ENCODE results near the gene STARD8. TPM values are rescaled to one million over a fixed set of nuclear protein-coding genes. Genes with fewer than 3 reads are reported as not detected.

Gene STARD8
- total RNA-seq, 1 donor from 2014 or later: 9.3 TPM

DNA sequence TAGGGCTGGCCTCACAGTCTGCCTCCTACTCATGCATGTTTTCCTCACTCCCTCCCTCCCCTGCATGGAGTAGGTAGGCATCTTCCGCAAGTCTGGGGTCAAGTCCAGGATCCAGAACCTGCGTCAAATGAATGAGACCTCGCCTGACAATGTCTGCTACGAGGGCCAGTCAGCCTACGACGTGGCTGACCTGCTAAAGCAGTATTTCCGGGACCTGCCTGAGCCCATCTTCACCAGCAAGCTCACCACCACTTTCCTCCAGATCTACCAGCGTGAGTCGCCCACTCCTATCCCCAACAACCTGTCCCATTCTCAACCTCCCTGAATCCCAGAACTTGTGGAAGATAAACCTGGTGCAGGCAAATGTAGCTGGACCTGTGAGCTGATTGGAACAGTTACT is 73.4 kb downstream of the STARD8 start:
- DNase-seq: no peak
- H3K4me1 ChIP-seq: peaks cover 7% of the 10 kb centered on the region
- H3K9me3 ChIP-seq (replicated peaks): no peaks in the 10 kb centered on the region
- H3K27ac ChIP-seq (replicated peaks): no peak overlapping the region
- intact Hi-C loops (cut with micrococcal nuclease): no loop called here
- H3K27me3 ChIP-seq (ENCODE audit: low read depth): no peaks in the 10 kb centered on the region
- TF ChIP-seq, protein P1, sequence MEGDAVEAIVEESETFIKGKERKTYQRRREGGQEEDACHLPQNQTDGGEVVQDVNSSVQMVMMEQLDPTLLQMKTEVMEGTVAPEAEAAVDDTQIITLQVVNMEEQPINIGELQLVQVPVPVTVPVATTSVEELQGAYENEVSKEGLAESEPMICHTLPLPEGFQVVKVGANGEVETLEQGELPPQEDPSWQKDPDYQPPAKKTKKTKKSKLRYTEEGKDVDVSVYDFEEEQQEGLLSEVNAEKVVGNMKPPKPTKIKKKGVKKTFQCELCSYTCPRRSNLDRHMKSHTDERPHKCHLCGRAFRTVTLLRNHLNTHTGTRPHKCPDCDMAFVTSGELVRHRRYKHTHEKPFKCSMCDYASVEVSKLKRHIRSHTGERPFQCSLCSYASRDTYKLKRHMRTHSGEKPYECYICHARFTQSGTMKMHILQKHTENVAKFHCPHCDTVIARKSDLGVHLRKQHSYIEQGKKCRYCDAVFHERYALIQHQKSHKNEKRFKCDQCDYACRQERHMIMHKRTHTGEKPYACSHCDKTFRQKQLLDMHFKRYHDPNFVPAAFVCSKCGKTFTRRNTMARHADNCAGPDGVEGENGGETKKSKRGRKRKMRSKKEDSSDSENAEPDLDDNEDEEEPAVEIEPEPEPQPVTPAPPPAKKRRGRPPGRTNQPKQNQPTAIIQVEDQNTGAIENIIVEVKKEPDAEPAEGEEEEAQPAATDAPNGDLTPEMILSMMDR (IDR thresholded peaks at IDR 0.05; ENCODE audit: borderline replicate concordance): no peak
- no peak overlapping the region for H3K4me3 ChIP-seq
- H3K36me3 ChIP-seq: peaks cover 29% of the 10 kb centered on the region

DNA sequence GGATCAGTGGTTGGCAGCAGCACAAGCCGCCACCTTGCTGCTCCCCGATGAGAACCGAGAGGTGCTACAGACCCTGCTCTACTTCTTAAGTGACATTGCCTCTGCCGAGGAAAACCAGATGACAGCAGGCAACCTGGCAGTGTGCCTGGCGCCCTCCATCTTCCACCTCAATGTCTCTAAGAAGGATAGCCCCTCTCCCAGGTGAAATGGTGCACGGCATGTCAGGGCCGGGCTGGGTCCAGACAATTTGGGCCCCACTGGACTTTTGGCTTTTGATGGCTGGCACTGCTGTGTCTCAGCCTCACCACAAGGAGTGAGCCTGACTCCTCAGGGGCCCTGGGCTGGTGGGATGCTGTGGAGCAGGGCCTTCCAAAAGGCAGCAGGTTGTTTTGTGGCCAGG is 74.1 kb downstream of the STARD8 start:
- Histone ChIP-seq H3K4me1 (peaks cover 7% of the 10 kb centered on the region), H3K27me3 (ENCODE audit: low read depth) (no peaks in the 10 kb centered on the region), H3K27ac (replicated peaks) (no peak overlapping the region), H3K36me3 (peaks cover 29% of the 10 kb centered on the region), H3K9me3 (replicated peaks) (no peaks in the 10 kb centered on the region), H3K4me3 (no peak overlapping the region)
- intact Hi-C loops (cut with micrococcal nuclease): no loop called here
- TF ChIP-seq, protein P1 (IDR thresholded peaks at IDR 0.05; ENCODE audit: borderline replicate concordance): no peak
- no peak for DNase-seq

DNA sequence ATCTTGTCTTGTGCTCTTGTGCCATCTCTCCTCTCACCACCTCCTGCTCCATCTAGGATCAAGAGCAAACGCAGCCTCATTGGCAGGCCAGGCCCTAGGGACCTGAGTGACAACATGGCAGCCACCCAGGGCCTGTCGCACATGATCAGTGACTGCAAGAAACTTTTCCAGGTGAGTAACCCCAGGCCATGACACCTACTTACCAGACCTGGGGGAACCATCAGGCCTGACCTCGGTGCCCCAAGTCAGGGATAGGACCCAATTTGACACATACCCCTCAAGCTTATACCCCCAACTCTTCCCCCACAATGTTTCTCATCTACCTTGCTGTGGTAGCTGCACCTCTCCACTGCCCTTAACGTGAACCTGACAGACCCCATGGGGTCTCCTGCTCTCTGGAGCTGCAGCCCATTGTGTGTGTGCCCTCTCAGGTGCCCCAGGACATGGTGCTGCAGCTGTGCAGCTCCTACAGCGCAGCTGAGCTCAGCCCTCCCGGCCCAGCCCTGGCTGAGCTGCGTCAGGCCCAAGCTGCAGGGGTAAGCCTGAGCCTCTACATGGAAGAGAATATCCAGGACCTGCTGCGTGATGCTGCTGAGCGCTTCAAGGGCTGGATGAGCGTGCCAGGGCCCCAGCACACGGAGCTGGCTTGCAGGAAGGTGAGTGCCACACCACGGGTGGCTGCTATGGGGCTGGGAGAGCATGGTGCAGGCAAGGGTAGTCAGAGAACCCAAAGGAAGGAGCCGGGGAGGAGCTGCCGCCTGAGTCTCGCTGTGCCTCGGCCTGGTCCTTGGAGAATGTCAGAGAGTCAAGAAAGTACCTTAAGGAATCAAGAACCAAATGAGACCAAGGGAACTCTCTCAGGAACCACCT is 74.8 kb downstream of the STARD8 start:
- Histone ChIP-seq H3K9me3 (replicated peaks) (no peaks in the 10 kb centered on the region), H3K36me3 (peaks cover 29% of the 10 kb centered on the region), H3K4me1 (peaks cover 7% of the 10 kb centered on the region), H3K4me3 (no peak overlapping the region), H3K27me3 (ENCODE audit: low read depth) (no peaks in the 10 kb centered on the region), H3K27ac (replicated peaks) (no peak overlapping the region)
- TF ChIP-seq, protein P1 (IDR thresholded peaks at IDR 0.05; ENCODE audit: borderline replicate concordance): no peak
- no peak for DNase-seq
- intact Hi-C loops (cut with micrococcal nuclease): no loop called here

DNA sequence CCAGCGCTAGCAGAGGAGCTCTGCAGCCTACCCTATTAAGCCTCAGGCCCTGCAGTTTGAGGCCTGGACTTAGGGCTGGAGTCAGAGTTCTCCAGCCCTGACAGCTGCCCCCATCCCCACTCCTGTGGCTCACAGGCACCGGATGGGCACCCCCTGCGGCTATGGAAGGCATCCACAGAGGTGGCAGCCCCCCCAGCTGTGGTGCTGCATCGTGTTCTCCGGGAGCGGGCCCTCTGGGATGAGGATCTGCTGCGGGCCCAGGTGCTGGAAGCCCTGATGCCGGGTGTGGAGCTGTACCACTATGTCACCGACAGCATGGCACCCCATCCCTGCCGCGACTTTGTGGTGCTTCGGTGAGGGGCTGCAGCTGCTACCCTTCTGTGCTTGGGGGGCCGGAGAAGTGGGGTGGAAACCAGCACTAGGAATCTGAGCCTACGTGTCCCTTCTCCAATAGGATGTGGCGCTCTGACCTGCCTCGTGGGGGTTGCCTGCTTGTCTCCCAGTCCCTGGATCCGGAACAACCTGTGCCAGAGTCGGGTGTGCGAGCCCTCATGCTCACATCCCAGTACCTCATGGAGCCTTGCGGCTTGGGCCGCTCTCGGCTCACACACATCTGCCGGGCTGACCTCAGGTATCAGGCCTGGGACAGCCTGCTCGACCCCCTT is 76.2 kb downstream of the STARD8 start:
- H3K4me1 ChIP-seq: peaks cover 7% of the 10 kb centered on the region
- no peak for DNase-seq
- intact Hi-C loops (cut with micrococcal nuclease): no loop called here
- H3K36me3 ChIP-seq: peaks cover 29% of the 10 kb centered on the region
- H3K27me3 ChIP-seq (ENCODE audit: low read depth): no peaks in the 10 kb centered on the region
- H3K4me3 ChIP-seq: no peak overlapping the region
- no peak overlapping the region for H3K27ac ChIP-seq (replicated peaks)
- H3K9me3 ChIP-seq (replicated peaks): no peaks in the 10 kb centered on the region
- TF ChIP-seq, protein P1 (IDR thresholded peaks at IDR 0.05; ENCODE audit: borderline replicate concordance): no peak

DNA sequence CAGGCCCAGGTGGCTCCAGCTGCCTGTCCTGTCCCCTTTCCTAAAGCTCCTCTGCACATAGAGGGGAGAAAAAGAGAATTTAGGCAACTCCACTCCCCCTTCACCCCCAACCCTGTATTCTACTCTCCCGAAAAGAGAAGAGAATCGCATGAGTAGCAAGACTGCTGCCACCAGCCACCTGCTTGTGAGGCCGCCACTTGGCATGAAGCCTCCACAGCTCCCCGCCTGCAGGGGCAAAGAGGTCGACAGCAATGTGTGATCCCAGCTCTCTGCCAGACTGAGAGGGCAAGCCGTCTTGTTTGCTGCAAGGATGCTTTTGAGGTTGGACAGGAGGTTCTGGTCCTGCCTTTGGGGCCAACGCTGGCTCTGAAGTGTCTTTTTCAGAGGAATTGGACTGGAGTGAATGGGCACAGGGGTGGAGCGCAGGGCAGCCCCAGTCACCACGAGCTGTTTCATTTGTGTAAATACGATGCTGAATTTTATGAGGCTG is 77.1 kb downstream of the STARD8 start:
- Histone ChIP-seq H3K4me3 (no peak overlapping the region), H3K27ac (replicated peaks) (no peak overlapping the region), H3K36me3 (peaks cover 29% of the 10 kb centered on the region), H3K4me1 (no peaks in the 10 kb centered on the region), H3K9me3 (replicated peaks) (no peaks in the 10 kb centered on the region), H3K27me3 (ENCODE audit: low read depth) (no peaks in the 10 kb centered on the region)
- TF ChIP-seq, protein P1 (IDR thresholded peaks at IDR 0.05; ENCODE audit: borderline replicate concordance): no peak
- DNase-seq: no peak
- intact Hi-C loops (cut with micrococcal nuclease): no loop called here
